NCI-H1930 (cell line): ENCODE data around the gene COL17A1.

Experiments used
- DNase-seq, 2 experiments: peaks; one replicate each; lab custom pipeline; 2025; lab: John Stamatoyannopoulos, UW

COL17A1 gene

GRCh38 chr10:104085801-104086400 lies at the start of gene COL17A1:
Gene COL17A1 (minus strand): TSS chr10:104085880. CDS start chr10:104080673, 5,207 bp downstream.
- peak in 1 of 2 experiments; percentile 13 for DNase-seq

GRCh38 chr10:104130041-104130440 lies 44.4 kb upstream of the COL17A1 start:
- no peak for DNase-seq

GRCh38 chr10:104128214-104128613 lies 42.5 kb upstream of the COL17A1 start:
- no peak for DNase-seq

- DNase-seq, result no peak
Observed at GRCh38 chr10:104127411-104127810, 41.7 kb upstream of the COL17A1 start.

GRCh38 chr10:104123397-104123796 lies 37.7 kb upstream of the COL17A1 start:
- no peak for DNase-seq

- no peak for DNase-seq
Observed at GRCh38 chr10:104122225-104123107, 36.8 kb upstream of the COL17A1 start.

GRCh38 chr10:104121485-104122224 lies 36.0 kb upstream of the COL17A1 start, which contains the start of gene SFR1:
Gene SFR1 (plus strand): TSS chr10:104122171. CDS start chr10:104122184, 13 bp downstream.
- DNase-seq, result peak; percentile 91 to 99

GRCh38 chr10:104120903-104121484 lies 35.3 kb upstream of the COL17A1 start:
- DNase-seq, result no peak

GRCh38 chr10:104120512-104120902 lies 34.8 kb upstream of the COL17A1 start:
- no peak for DNase-seq

- DNase-seq, result no peak
Observed at GRCh38 chr10:104119996-104120395, 34.3 kb upstream of the COL17A1 start.

- DNase-seq, result no peak
Observed at GRCh38 chr10:104117839-104118323, 32.2 kb upstream of the COL17A1 start.

GRCh38 chr10:104113376-104113956 lies 27.8 kb upstream of the COL17A1 start:
- no peak for DNase-seq

GRCh38 chr10:104109908-104110662 lies 24.4 kb upstream of the COL17A1 start:
- DNase-seq, result no peak

GRCh38 chr10:104104926-104105325 lies 19.2 kb upstream of the COL17A1 start:
- DNase-seq, result no peak

- DNase-seq, result no peak
Observed at GRCh38 chr10:104104418-104104817, 18.7 kb upstream of the COL17A1 start.

- no peak for DNase-seq
Observed at GRCh38 chr10:104103956-104104355, 18.3 kb upstream of the COL17A1 start.

GRCh38 chr10:104101902-104102301 lies 16.2 kb upstream of the COL17A1 start:
- no peak for DNase-seq

GRCh38 chr10:104100795-104101194 lies 15.1 kb upstream of the COL17A1 start:
- no peak for DNase-seq

- no peak for DNase-seq
Observed at GRCh38 chr10:104099941-104100340, 14.3 kb upstream of the COL17A1 start.

- no peak for DNase-seq
Observed at GRCh38 chr10:104099269-104099668, 13.6 kb upstream of the COL17A1 start.
